H1 (cell line): Measurements from ENCODE around the gene WWC1. TPM values are rescaled to one million over a fixed set of nuclear protein-coding genes. Genes with fewer than 3 reads are reported as not detected.

ENCODE experiments used
- CHD1 ChIP-seq: IDR thresholded peaks from 2 replicates; pipeline ENCODE4 v1.6.1; 2012; ENCODE audit warnings: low read depth, low read length, improper control_type of control experiment
- EP300 ChIP-seq, 2 experiments: IDR thresholded peaks; 1 replicate in 1 of 2; 2 replicates in 1 of 2; pipeline ENCODE4 v1.6.1; 2011 to 2012; ENCODE audit warnings: low read depth in 2 of 2, low read length in 2 of 2, mild to moderate bottlenecking in 2 of 2, borderline replicate concordance in 1 of 2, inconsistent platforms in 1 of 2, moderate library complexity in 1 of 2
- MAFK ChIP-seq: IDR thresholded peaks from 2 replicates; pipeline ENCODE4 v1.6.1; 2012; ENCODE audit warnings: low read depth, mild to moderate bottlenecking, improper control_type of control experiment, low read length
- polyA plus RNA-seq, 7 experiments: library from polyadenylated mRNA; depleted of rRNA in 3 of 7; stranded (reverse) in 5 of 7; unstranded in 2 of 7; fragments of >200 nt in 5 of 7; fragments of 200-250 nt in 2 of 7; gene quantifications; 1 replicate in 5 of 7; 2 replicates in 1 of 7; 4 replicates in 1 of 7; pipeline versions ENCODE4 v1.2.1 to v1.2.3, GENCODE V29; 2011 to 2013; ENCODE audit warnings: missing spikeins in 2 of 7, mixed read lengths in 2 of 7
- total RNA-seq: library from RNA; stranded (reverse); fragmentation: NEBNext Ultra II Directional; extraction: Animal tissue kit (Norgen Biotek cat#: 25700); gene quantifications from 2 replicates; pipeline ENCODE4 v1.2.1, GENCODE V29; 2021

Gene WWC1
- total and polyA plus RNA-seq, 2 of the 8 experiments (the other 6 are each of a cell fraction or from before 2014, with no cell fraction given), result 16.4 to 41.1 TPM

DNA sequence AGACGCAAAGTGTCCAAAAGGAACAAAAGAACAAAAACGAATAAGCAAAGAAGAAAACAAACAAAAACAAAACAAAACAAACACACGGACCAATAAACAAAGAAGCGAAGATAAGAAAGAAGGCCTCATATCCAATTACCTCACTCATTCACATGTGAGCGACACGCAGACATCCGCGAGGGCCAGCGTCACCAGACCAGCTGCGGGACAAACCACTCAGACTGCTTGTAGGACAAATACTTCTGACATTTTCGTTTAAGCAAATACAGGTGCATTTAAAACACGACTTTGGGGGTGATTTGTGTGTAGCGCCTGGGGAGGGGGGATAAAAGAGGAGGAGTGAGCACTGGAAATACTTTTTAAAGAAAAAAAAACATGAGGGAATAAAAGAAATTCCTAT lies 28.3 kb upstream of the WWC1 start (continued):
- no peak for TF ChIP-seq CHD1
- TF ChIP-seq MAFK, result no peak
- no peak for TF ChIP-seq EP300 (IDR thresholded peaks at IDR 0.05; ENCODE audit: borderline replicate concordance in 1 of 2, low read depth in 2 of 2, low read length in 2 of 2)
